ENCODE data around the gene CDX1.

- no peak for TF ChIP-seq CTCF (IDR thresholded peaks at IDR 0.05)
- no peak for TF ChIP-seq POLR2A (IDR thresholded peaks at IDR 0.05)
These were observed 10.3 kb downstream of the CDX1 start for GRCh38 chr5:150176745-150177477.
